Colonic mucosa (tissue), 4 donors: ENCODE results near the gene BMF. TPM values are rescaled to one million over a fixed set of nuclear protein-coding genes. Genes with fewer than 3 reads are reported as not detected.

Source experiments
- DNase-seq: peaks from one replicate; pipeline ENCODE4 v3.0.0-alpha.2; 2020
- H3K27ac ChIP-seq: fragments of 200-600 bp; one replicate; pipeline ENCODE4 v1.8.0; 2021
- H3K27me3 ChIP-seq: fragments of 200-600 bp; one replicate; pipeline ENCODE4 v1.8.0; 2021
- H3K36me3 ChIP-seq: fragments of 200-600 bp; one replicate; pipeline ENCODE4 v1.8.0; 2021
- H3K4me1 ChIP-seq: fragments of 200-600 bp; one replicate; pipeline ENCODE4 v1.8.0; 2021; ENCODE audit warnings: mild to moderate bottlenecking
- H3K4me3 ChIP-seq: fragments of 200-600 bp; one replicate; pipeline ENCODE4 v1.8.0; 2021
- H3K9ac ChIP-seq, 2 donors: one replicate each; pipeline ENCODE4 v1.7.0; 2013; ENCODE audit warnings: control low read depth in 2 of 2, low read depth in 2 of 2, low read length in 2 of 2
- H3K9me3 ChIP-seq: fragments of 200-600 bp; one replicate; pipeline ENCODE4 v1.8.0; 2021
- intact Hi-C: fragments of 100-400 bp; cut with DNase I; formaldehyde crosslinking; loops from one replicate; pipeline ENCODE4 v1.14.1; 2022
- total RNA-seq, 2 donors: library from RNA; stranded (reverse); fragmentation: NEBNext Ultra II Directional in 1 of 2; extraction: Animal tissue kit (Norgen Biotek cat#: 25700) in 1 of 2; gene quantifications; one replicate each; pipeline ENCODE4 v1.2.1, GENCODE V29; 2021
- TF ChIP-seq, protein P1 (sequence below): fragments of 200-600 bp; IDR thresholded peaks from one replicate; pipeline ENCODE4 v1.8.0; 2022; ENCODE audit warnings: antibody characterized with exemption, mild to moderate bottlenecking
- donor health status: healthy.
- donor health status: DM: no; HTN: no; CAD: no.
- donor health status: DM: no; HTN: no; CAD: no.

Gene BMF
- total RNA-seq, 2 donors from 2014 or later, result 5.0 to 11.6 TPM

GRCh38 chr15:40111888-40112287 lies 3.2 kb upstream of the BMF start:
- Histone ChIP-seq H3K36me3 (no peaks in the 10 kb centered on the region), H3K4me1 (peaks cover 3% of the 10 kb centered on the region), H3K9ac (no peak overlapping the region), H3K27ac (no peak overlapping the region), H3K27me3 (no peaks in the 10 kb centered on the region), H3K4me3 (no peak overlapping the region), H3K9me3 (no peaks in the 10 kb centered on the region)
- TF ChIP-seq, protein P1, sequence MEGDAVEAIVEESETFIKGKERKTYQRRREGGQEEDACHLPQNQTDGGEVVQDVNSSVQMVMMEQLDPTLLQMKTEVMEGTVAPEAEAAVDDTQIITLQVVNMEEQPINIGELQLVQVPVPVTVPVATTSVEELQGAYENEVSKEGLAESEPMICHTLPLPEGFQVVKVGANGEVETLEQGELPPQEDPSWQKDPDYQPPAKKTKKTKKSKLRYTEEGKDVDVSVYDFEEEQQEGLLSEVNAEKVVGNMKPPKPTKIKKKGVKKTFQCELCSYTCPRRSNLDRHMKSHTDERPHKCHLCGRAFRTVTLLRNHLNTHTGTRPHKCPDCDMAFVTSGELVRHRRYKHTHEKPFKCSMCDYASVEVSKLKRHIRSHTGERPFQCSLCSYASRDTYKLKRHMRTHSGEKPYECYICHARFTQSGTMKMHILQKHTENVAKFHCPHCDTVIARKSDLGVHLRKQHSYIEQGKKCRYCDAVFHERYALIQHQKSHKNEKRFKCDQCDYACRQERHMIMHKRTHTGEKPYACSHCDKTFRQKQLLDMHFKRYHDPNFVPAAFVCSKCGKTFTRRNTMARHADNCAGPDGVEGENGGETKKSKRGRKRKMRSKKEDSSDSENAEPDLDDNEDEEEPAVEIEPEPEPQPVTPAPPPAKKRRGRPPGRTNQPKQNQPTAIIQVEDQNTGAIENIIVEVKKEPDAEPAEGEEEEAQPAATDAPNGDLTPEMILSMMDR, result no peak
- no peak for DNase-seq
- intact Hi-C loops, result no loop called here

- peaks cover 9% of the 10 kb centered on the region for H3K4me1 ChIP-seq
- TF ChIP-seq, protein P1, result no peak
- no peaks in the 10 kb centered on the region for H3K9me3 ChIP-seq
- DNase-seq, result no peak
- no peak overlapping the region for H3K27ac ChIP-seq
- H3K36me3 ChIP-seq, result no peaks in the 10 kb centered on the region
- no peaks in the 10 kb centered on the region for H3K27me3 ChIP-seq
- intact Hi-C loops, result no loop called here
- no peak overlapping the region for H3K9ac ChIP-seq
- no peak overlapping the region for H3K4me3 ChIP-seq
Measured at GRCh38 chr15:40110866-40111550, 2.3 kb upstream of the BMF start.

- TF ChIP-seq, protein P1, result no peak
- H3K4me1 ChIP-seq, result peaks cover 33% of the 10 kb centered on the region
- intact Hi-C loops, result loop anchor here (5.0 kb wide), 1 partner anchor 56 kb away; no protein-coding TSS in a partner anchor
- peak overlapping the region; percentile 57 for H3K4me3 ChIP-seq
- H3K27ac ChIP-seq, result peak overlapping the region; percentile 71
- no peaks in the 10 kb centered on the region for H3K9me3 ChIP-seq
- peak overlapping the region; percentile 84 for H3K9ac ChIP-seq
- DNase-seq, result peak; percentile 70
- H3K27me3 ChIP-seq, result no peaks in the 10 kb centered on the region
- no peaks in the 10 kb centered on the region for H3K36me3 ChIP-seq
Measured at GRCh38 chr15:40108061-40108854, 421 bp downstream of the BMF start.

- H3K4me3 ChIP-seq, result no peak overlapping the region
- no peaks in the 10 kb centered on the region for H3K27me3 ChIP-seq
- peak; percentile 89 for DNase-seq
- no peaks in the 10 kb centered on the region for H3K9me3 ChIP-seq
- peaks cover 47% of the 10 kb centered on the region for H3K4me1 ChIP-seq
- intact Hi-C loops, result loop anchor here (5.0 kb wide), 1 partner anchor 54 kb away; no protein-coding TSS in a partner anchor
- TF ChIP-seq, protein P1, result no peak
- H3K9ac ChIP-seq, result peak overlapping the region; percentile 45 to 84
- H3K36me3 ChIP-seq, result no peaks in the 10 kb centered on the region
- peak overlapping the region; percentile 74 for H3K27ac ChIP-seq
Measured at GRCh38 chr15:40106203-40107161, 2.2 kb downstream of the BMF start.
